ENCODE data around the gene PRPF19. TPM values are rescaled to one million over a fixed set of nuclear protein-coding genes. Genes with fewer than 3 reads are reported as not detected.
A peak's percentile ranks its signal among the peaks of the same experiment; 100 is the strongest.

Gene PRPF19
- total RNA-seq, 1 donor from 2014 or later: 120 TPM

- Mint-ChIP-seq H3K27me3 (peaks cover 3% of the 10 kb centered on the region), H3K9me3 (no peaks in the 10 kb centered on the region), H3K36me3 (peaks cover 11% of the 10 kb centered on the region), H3K4me3 (no peak overlapping the region), H3K4me1 (ENCODE audit: unreplicated experiment) (peaks cover 12% of the 10 kb centered on the region), H3K27ac (no peak overlapping the region)
- no peak for TF ChIP-seq CTCF (conservative IDR thresholded peaks at IDR 0.05)
- DNase-seq (ENCODE audit: extremely low spot score, unreplicated experiment): no peak
Observed at GRCh38 chr11:60851327-60852104, 54.9 kb downstream of the PRPF19 start.

DNA sequence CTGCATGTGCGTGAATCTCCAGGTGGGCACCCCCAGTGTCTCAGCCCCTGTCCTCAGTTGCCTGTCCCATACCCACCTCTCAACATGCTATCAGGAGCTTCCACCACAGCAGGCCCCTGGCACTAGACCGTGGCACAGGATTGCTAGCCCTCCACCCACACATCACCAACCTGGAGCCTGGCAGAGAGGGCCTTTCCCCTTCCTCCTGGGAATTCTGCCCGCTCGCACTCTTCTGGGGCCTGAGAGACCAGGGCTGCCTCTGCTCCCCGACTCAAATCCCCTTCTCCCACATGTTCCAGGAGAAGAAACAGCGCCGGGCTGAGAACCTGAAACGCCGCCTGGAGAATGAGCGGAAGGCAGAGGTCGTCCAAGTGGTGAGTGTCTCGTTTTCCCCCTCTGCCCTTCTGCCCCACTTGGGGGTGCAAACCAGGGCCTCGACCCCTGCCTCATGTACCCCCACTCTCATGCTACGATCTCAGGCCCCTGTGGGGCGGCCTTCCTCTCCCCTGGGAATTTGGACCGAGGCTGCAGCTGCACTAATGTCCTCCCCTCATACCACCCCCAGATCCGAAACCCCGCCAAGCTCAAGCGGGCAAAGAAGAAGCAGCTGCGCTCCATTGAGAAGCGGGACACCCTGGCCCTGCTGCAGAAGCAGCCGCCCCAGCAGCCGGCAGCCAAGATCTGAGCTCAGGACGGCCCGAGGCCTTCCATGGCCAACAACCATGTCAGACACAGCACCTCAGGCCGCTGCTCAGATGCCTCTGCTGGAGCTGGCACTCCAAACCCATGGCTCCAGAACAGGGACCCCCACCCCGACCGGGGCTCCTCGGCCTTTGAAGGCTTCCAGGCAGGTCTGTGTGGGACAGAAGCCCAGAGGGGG is 56.5 kb downstream of the PRPF19 start:
- Mint-ChIP-seq H3K4me3 (no peak overlapping the region), H3K4me1 (ENCODE audit: unreplicated experiment) (peaks cover 7% of the 10 kb centered on the region), H3K9me3 (no peaks in the 10 kb centered on the region), H3K27me3 (no peaks in the 10 kb centered on the region), H3K27ac (no peak overlapping the region), H3K36me3 (peaks cover 11% of the 10 kb centered on the region)
- DNase-seq (ENCODE audit: extremely low spot score, unreplicated experiment): no peak
- no peak for TF ChIP-seq CTCF (conservative IDR thresholded peaks at IDR 0.05)

GRCh38 chr11:60848714-60849151 is 57.7 kb downstream of the PRPF19 start:
- Mint-ChIP-seq H3K9me3 (no peaks in the 10 kb centered on the region), H3K27ac (peak overlapping the region; percentile 54), H3K4me1 (ENCODE audit: unreplicated experiment) (peaks cover 17% of the 10 kb centered on the region), H3K4me3 (no peak overlapping the region), H3K27me3 (no peaks in the 10 kb centered on the region), H3K36me3 (peaks cover 11% of the 10 kb centered on the region)
- no peak for DNase-seq (ENCODE audit: extremely low spot score, unreplicated experiment)
- TF ChIP-seq CTCF (conservative IDR thresholded peaks at IDR 0.05): no peak

- DNase-seq (ENCODE audit: extremely low spot score, unreplicated experiment): no peak
- Mint-ChIP-seq H3K36me3 (peaks cover 11% of the 10 kb centered on the region), H3K9me3 (no peaks in the 10 kb centered on the region), H3K27me3 (no peaks in the 10 kb centered on the region), H3K4me3 (no peak overlapping the region), H3K27ac (no peak overlapping the region), H3K4me1 (ENCODE audit: unreplicated experiment) (peaks cover 25% of the 10 kb centered on the region)
- TF ChIP-seq CTCF (conservative IDR thresholded peaks at IDR 0.05): no peak
Observed at GRCh38 chr11:60847896-60848295, 58.5 kb downstream of the PRPF19 start.

- H3K36me3 Mint-ChIP-seq: peaks cover 11% of the 10 kb centered on the region
Observed at GRCh38 chr11:60847281-60847680, 59.1 kb downstream of the PRPF19 start.

More at GRCh38 chr11:60847281-60847680, 59.1 kb downstream of the PRPF19 start:
- TF ChIP-seq CTCF (conservative IDR thresholded peaks at IDR 0.05): no peak
- Mint-ChIP-seq H3K4me1 (ENCODE audit: unreplicated experiment) (peaks cover 27% of the 10 kb centered on the region), H3K27ac (no peak overlapping the region), H3K27me3 (no peaks in the 10 kb centered on the region), H3K4me3 (no peak overlapping the region), H3K9me3 (no peaks in the 10 kb centered on the region)
- DNase-seq (ENCODE audit: extremely low spot score, unreplicated experiment): no peak

All from type B pancreatic cell (in vitro differentiated cells).